AG04449 (cell line): Measurements from ENCODE around the gene HSH2D.

Source experiments
- CTCF ChIA-PET: fragments of 350-600 bp; formaldehyde crosslinking; extraction: SDS; loops from one replicate; lab custom pipeline; 2021; ENCODE audit warnings: antibody characterized with exemption; lab: Yijun Ruan, JAX
- POLR2A ChIA-PET: fragments of 400-600, 350-600 bp; formaldehyde crosslinking; extraction: SDS; loops from one replicate; lab custom pipeline; 2020; ENCODE audit warnings: antibody characterized with exemption, inconsistent platforms; lab: Yijun Ruan, JAX
- DNase-seq: peaks from one replicate; pipeline ENCODE4 v3.0.0-alpha.2; 2010; ENCODE audit warnings: low read depth, low spot score
- H3K4me3 ChIP-seq: 2 replicates; pipeline ENCODE4 v1.5.1; 2011; ENCODE audit warnings: low read depth, mild to moderate bottlenecking, control low read depth, low read length
- CTCF ChIP-seq: IDR thresholded peaks from one replicate; pipeline ENCODE4 v1.5.1; 2011; ENCODE audit warnings: mild to moderate bottlenecking, moderate library complexity, low read length, control low read depth, inconsistent platforms; ENCODE audit not compliant: insufficient read depth; ENCODE audit errors: missing control alignments

Gene HSH2D

GRCh38 chr19:16148443-16149229, 5.2 kb downstream of the HSH2D start:
- CTCF ChIA-PET = interaction anchor here (0.8 to 1.6 kb wide), 5 partner anchors 9 to 123 kb away, joined by 3 to 5 read pairs (median 4); no protein-coding TSS in a partner anchor
- TF ChIP-seq CTCF = no peak
- DNase-seq = no peak
- no peak overlapping the region for H3K4me3 ChIP-seq
- POLR2A ChIA-PET = no interaction called here

GRCh38 chr19:16153582-16154336, 10.3 kb downstream of the HSH2D start:
- POLR2A ChIA-PET = no interaction called here
- CTCF ChIA-PET = no interaction called here
- no peak for DNase-seq
- H3K4me3 ChIP-seq = no peak overlapping the region
- TF ChIP-seq CTCF = no peak

GRCh38 chr19:16154557-16154956, 11.1 kb downstream of the HSH2D start:
- no peak for DNase-seq
- POLR2A ChIA-PET = no interaction called here
- TF ChIP-seq CTCF = no peak
- no peak overlapping the region for H3K4me3 ChIP-seq
- CTCF ChIA-PET = interaction anchor here (0.9 kb wide), 1 partner anchor 44 kb away, joined by 3 read pairs; no protein-coding TSS in a partner anchor

- no peak for TF ChIP-seq CTCF
- no peak for DNase-seq
- no peak overlapping the region for H3K4me3 ChIP-seq
- ChIA-PET POLR2A (no interaction called here), CTCF (interaction anchor here (0.9 kb wide), 1 partner anchor 44 kb away, joined by 3 read pairs; no protein-coding TSS in a partner anchor)
These were observed 11.6 kb downstream of the HSH2D start for GRCh38 chr19:16155128-16155527.

GRCh38 chr19:16156904-16157303, 13.4 kb downstream of the HSH2D start:
- no peak for DNase-seq
- ChIA-PET POLR2A (no interaction called here), CTCF (no interaction called here)
- TF ChIP-seq CTCF = no peak
- H3K4me3 ChIP-seq = no peak overlapping the region

- no peak for DNase-seq
- CTCF ChIA-PET = no interaction called here
- no peak overlapping the region for H3K4me3 ChIP-seq
- no peak for TF ChIP-seq CTCF
- POLR2A ChIA-PET = no interaction called here
These were observed 14.1 kb downstream of the HSH2D start for GRCh38 chr19:16157601-16158000.
